ENCODE results near the gene CLCA2.

DNA sequence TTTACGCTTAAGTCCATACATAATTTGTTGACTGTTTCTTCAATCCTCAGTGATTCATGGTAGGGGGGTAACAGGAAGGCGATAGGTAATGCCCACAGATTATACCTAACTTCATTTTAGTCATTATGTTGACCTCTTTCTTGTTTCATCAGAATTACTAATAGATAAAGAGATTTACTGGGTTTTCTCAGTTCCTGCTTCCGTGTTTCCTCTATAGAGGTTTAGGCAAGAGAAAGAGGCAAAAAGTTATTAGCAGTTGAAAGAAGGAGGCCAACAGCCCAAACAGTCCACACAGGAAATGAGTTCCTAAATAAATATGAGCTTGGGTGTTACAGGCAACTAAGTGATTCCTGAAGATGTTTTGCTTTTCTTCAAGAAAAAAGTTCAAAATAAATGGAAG lies 26.9 kb downstream of the CLCA2 start:
- TF ChIP-seq, protein P1, sequence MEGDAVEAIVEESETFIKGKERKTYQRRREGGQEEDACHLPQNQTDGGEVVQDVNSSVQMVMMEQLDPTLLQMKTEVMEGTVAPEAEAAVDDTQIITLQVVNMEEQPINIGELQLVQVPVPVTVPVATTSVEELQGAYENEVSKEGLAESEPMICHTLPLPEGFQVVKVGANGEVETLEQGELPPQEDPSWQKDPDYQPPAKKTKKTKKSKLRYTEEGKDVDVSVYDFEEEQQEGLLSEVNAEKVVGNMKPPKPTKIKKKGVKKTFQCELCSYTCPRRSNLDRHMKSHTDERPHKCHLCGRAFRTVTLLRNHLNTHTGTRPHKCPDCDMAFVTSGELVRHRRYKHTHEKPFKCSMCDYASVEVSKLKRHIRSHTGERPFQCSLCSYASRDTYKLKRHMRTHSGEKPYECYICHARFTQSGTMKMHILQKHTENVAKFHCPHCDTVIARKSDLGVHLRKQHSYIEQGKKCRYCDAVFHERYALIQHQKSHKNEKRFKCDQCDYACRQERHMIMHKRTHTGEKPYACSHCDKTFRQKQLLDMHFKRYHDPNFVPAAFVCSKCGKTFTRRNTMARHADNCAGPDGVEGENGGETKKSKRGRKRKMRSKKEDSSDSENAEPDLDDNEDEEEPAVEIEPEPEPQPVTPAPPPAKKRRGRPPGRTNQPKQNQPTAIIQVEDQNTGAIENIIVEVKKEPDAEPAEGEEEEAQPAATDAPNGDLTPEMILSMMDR (IDR thresholded peaks at IDR 0.05 in 8 of 11, conservative IDR thresholded peaks at IDR 0.05 in 3 of 11) = no peak
- TF ChIP-seq POLR2AphosphoS5 (IDR thresholded peaks at IDR 0.05) (no peak), POLR2A (IDR thresholded peaks at IDR 0.05) (no peak)
